ENCODE measurements around the gene ABLIM1. TPM values are rescaled to one million over a fixed set of nuclear protein-coding genes. Genes with fewer than 3 reads are reported as not detected.

Gene ABLIM1
- total RNA-seq, 6 experiments from 2014 or later: 38.8 to 76.5 (median 50.6) TPM

- Histone ChIP-seq H3K27me3 (no peaks in the 10 kb centered on the region), H3K4me3 (no peak overlapping the region), H3K4me1 (peaks cover 0 to 49% (median 11%) of the 10 kb centered on the region in 4 donors), H3K9me3 (no peaks in the 10 kb centered on the region), H3K36me3 (no peaks in the 10 kb centered on the region), H3K27ac (no peak overlapping the region)
- intact Hi-C loops (cut with DNase I): no loop called here
- WGBS (ENCODE audit: insufficient coverage, low coverage, low lambda C conversion rate, missing lambda C conversion rate): 91% methylated on average over 3 of the region's 3 CpGs
- ATAC-seq (no peak), DNase-seq (no peak)
- TF ChIP-seq POLR2A (IDR thresholded peaks at IDR 0.05) (no peak), CTCF (IDR thresholded peaks at IDR 0.05) (no peak)
Measured at GRCh38 chr10:114628106-114628505, 30.0 kb downstream of the ABLIM1 start.

GRCh38 chr10:114626841-114627240, 31.2 kb downstream of the ABLIM1 start:
- Histone ChIP-seq H3K27me3 (no peaks in the 10 kb centered on the region), H3K4me1 (peaks cover 0 to 49% (median 12%) of the 10 kb centered on the region in 4 donors), H3K36me3 (no peaks in the 10 kb centered on the region), H3K27ac (peak overlapping the region in 1 of 3 donors; percentile 11), H3K9me3 (no peaks in the 10 kb centered on the region), H3K4me3 (no peak overlapping the region)
- TF ChIP-seq CTCF (IDR thresholded peaks at IDR 0.05) (no peak), POLR2A (IDR thresholded peaks at IDR 0.05) (no peak)
- DNase-seq: no peak
- intact Hi-C loops (cut with DNase I): no loop called here
- ATAC-seq: no peak
- WGBS (ENCODE audit: insufficient coverage, low coverage, low lambda C conversion rate, missing lambda C conversion rate): no CpG with 5 or more reads among the region's 1 CpG

- peaks cover 0 to 38% (median 12%) of the 10 kb centered on the region in 4 donors for H3K4me1 ChIP-seq
- no peak for TF ChIP-seq POLR2A (IDR thresholded peaks at IDR 0.05)
- no peak for TF ChIP-seq CTCF (IDR thresholded peaks at IDR 0.05)
- H3K27ac ChIP-seq: peak overlapping the region; percentile 65 to 88 (median 71)
- ATAC-seq: peak in 1 of 4 donors; percentile 9
- no peaks in the 10 kb centered on the region for H3K9me3 ChIP-seq
- no peaks in the 10 kb centered on the region for H3K36me3 ChIP-seq
- DNase-seq: no peak
- WGBS (ENCODE audit: insufficient coverage, low coverage, low lambda C conversion rate, missing lambda C conversion rate): 83% methylated on average over 3 of the region's 5 CpGs
- H3K27me3 ChIP-seq: no peaks in the 10 kb centered on the region
- H3K4me3 ChIP-seq: no peak overlapping the region
- intact Hi-C loops (cut with DNase I): no loop called here
Measured at GRCh38 chr10:114624951-114625780, 32.9 kb downstream of the ABLIM1 start.

GRCh38 chr10:114624422-114624821, 33.7 kb downstream of the ABLIM1 start:
- ATAC-seq (peak in 2 of 4 donors; percentile 5 to 10), DNase-seq (no peak)
- intact Hi-C loops (cut with DNase I): no loop called here
- Histone ChIP-seq H3K36me3 (no peaks in the 10 kb centered on the region), H3K9me3 (no peaks in the 10 kb centered on the region), H3K27ac (peak overlapping the region; percentile 65 to 88 (median 71)), H3K4me3 (no peak overlapping the region), H3K27me3 (no peaks in the 10 kb centered on the region), H3K4me1 (peaks cover 0 to 34% (median 11%) of the 10 kb centered on the region in 4 donors)
- TF ChIP-seq POLR2A (IDR thresholded peaks at IDR 0.05) (no peak), CTCF (IDR thresholded peaks at IDR 0.05) (no peak)
- WGBS (ENCODE audit: insufficient coverage, low coverage, low lambda C conversion rate, missing lambda C conversion rate): 47% methylated on average over 2 of the region's 2 CpGs
